Panc1 (cell line): Measurements from ENCODE around the gene NRSN1. TPM values are rescaled to one million over a fixed set of nuclear protein-coding genes. Genes with fewer than 3 reads are reported as not detected.

ENCODE experiments used
- ATAC-seq: fragments of 200-7000 bp; cut with Tn5 transposase; 2 replicates; pipeline ENCODE4 v1.9.1; 2020; ENCODE audit warnings: mild to moderate bottlenecking, moderate library complexity
- BruUV-seq: library from RNA; stranded (reverse); fragments of 400-500 nt; replicated peaks from 2 replicates; lab custom pipeline; 2021; lab: Mats Ljungman, UMichigan
- CTCF ChIA-PET: fragments of 300-600 bp; sonication (Branson Sonifier 250); formaldehyde crosslinking; loops from one replicate; lab custom pipeline; 2022; ENCODE audit warnings: antibody characterized with exemption; lab: Charles Lee
- POLR2A ChIA-PET: fragments of 300-600 bp; sonication (Branson Sonifier 250); formaldehyde crosslinking; loops from one replicate; lab custom pipeline; 2022; ENCODE audit warnings: antibody characterized with exemption; lab: Charles Lee
- DNase-seq: peaks from one replicate; pipeline ENCODE4 v3.0.0-alpha.2; 2010; ENCODE audit warnings: low read depth, low spot score
- H3K27ac ChIP-seq: 2 replicates; pipeline ENCODE4 v1.5.1; 2011; ENCODE audit warnings: mild to moderate bottlenecking, low read length, inconsistent platforms
- H3K27me3 ChIP-seq: fragments of 200-500 bp; sonication (Bioruptor generic); 2 replicates; pipeline ENCODE4 v1.6.0; 2014; ENCODE audit warnings: low read length, inconsistent platforms; ENCODE audit not compliant: control insufficient read depth, insufficient read depth
- H3K36me3 ChIP-seq: fragments of 200-500 bp; sonication (Bioruptor generic); 2 replicates; pipeline ENCODE4 v1.5.1; 2014; ENCODE audit warnings: inconsistent platforms, mild to moderate bottlenecking, low read length, moderate library complexity; ENCODE audit not compliant: control insufficient read depth, insufficient read depth
- H3K4me1 ChIP-seq: 2 replicates; pipeline ENCODE4 v1.5.1; 2011; ENCODE audit warnings: inconsistent platforms, mild to moderate bottlenecking, low read length, moderate library complexity; ENCODE audit not compliant: control insufficient read depth, insufficient read depth
- H3K4me3 ChIP-seq, 2 experiments: 2 replicates each; pipeline ENCODE4 v1.5.1; 2011 to 2012; ENCODE audit warnings: low read depth in 2 of 2, low read length in 2 of 2, mild to moderate bottlenecking in 2 of 2, inconsistent platforms in 1 of 2, moderate library complexity in 1 of 2
- H3K9me3 ChIP-seq: fragments of 200-500 bp; sonication (Bioruptor generic); 2 replicates; pipeline ENCODE4 v1.5.1; 2014; ENCODE audit warnings: low read depth, mild to moderate bottlenecking, inconsistent platforms, low read length, moderate library complexity; ENCODE audit not compliant: control insufficient read depth, insufficient read depth
- POLR2AphosphoS5 ChIP-seq: IDR thresholded peaks from 2 replicates; pipeline ENCODE4 v1.6.1; 2012; ENCODE audit warnings: mild to moderate bottlenecking, low read depth, low read length, moderate library complexity
- SIN3A ChIP-seq: IDR thresholded peaks from 2 replicates; pipeline ENCODE4 v1.6.1; 2012; ENCODE audit warnings: low read depth, mild to moderate bottlenecking, low read length, moderate library complexity, borderline replicate concordance; ENCODE audit not compliant: insufficient read depth
- TCF7L2 ChIP-seq: IDR thresholded peaks from 2 replicates; pipeline ENCODE4 v1.6.1; 2011; ENCODE audit warnings: mild to moderate bottlenecking, low read depth, low read length, inconsistent platforms
- in situ Hi-C: cut with HindIII; loops from 2 replicates; pipeline ENCODE4 v1.10.0; 2016; ENCODE audit warnings: low sequenced_read_pairs, low pct_unique_long_range_greater_than_20kb
- intact Hi-C: fragments of 100-400 bp; cut with micrococcal nuclease; formaldehyde crosslinking; loops from one replicate; pipeline ENCODE4 v1.10.0; 2022; ENCODE audit not compliant: unreplicated experiment
- total RNA-seq: library from RNA; stranded (reverse); gene quantifications from one replicate; pipeline ENCODE4 v1.2.1, GENCODE V29; 2021; ENCODE audit not compliant: unreplicated experiment
- TF ChIP-seq, protein P1 (sequence below): fragments of 450-650 bp; IDR thresholded peaks from 2 replicates; pipeline ENCODE4 v1.5.1; 2017; ENCODE audit warnings: mild to moderate bottlenecking
- TF ChIP-seq, protein P2 (sequence below), 2 experiments: IDR thresholded peaks; 2 replicates each; pipeline ENCODE4 v1.6.1; 2011 to 2012; ENCODE audit warnings: low read depth in 2 of 2, control low read depth in 1 of 2, low read length in 1 of 2, mild to moderate bottlenecking in 1 of 2, moderate library complexity in 1 of 2; ENCODE audit not compliant: insufficient read depth in 1 of 2

The NRSN1 gene
- total RNA-seq, 1 experiment from 2014 or later: not detected

GRCh38 chr6:24183584-24183983 is 57.6 kb downstream of the NRSN1 start:
- no peaks in the 10 kb centered on the region for H3K36me3 ChIP-seq
- ATAC-seq: no peak

GRCh38 chr6:24186349-24186748 is 60.3 kb downstream of the NRSN1 start:
- ATAC-seq (no peak), DNase-seq (no peak)
- BruUV-seq: no TSS peak
- Histone ChIP-seq H3K36me3 (no peaks in the 10 kb centered on the region), H3K27me3 (no peaks in the 10 kb centered on the region; the same call in 1 of the 2 replicates), H3K4me3 (no peak overlapping the region), H3K27ac (no peak overlapping the region), H3K9me3 (no peaks in the 10 kb centered on the region), H3K4me1 (no peaks in the 10 kb centered on the region)
- TF ChIP-seq POLR2AphosphoS5 (no peak), SIN3A (no peak), TCF7L2 (no peak)
- TF ChIP-seq, protein P1, sequence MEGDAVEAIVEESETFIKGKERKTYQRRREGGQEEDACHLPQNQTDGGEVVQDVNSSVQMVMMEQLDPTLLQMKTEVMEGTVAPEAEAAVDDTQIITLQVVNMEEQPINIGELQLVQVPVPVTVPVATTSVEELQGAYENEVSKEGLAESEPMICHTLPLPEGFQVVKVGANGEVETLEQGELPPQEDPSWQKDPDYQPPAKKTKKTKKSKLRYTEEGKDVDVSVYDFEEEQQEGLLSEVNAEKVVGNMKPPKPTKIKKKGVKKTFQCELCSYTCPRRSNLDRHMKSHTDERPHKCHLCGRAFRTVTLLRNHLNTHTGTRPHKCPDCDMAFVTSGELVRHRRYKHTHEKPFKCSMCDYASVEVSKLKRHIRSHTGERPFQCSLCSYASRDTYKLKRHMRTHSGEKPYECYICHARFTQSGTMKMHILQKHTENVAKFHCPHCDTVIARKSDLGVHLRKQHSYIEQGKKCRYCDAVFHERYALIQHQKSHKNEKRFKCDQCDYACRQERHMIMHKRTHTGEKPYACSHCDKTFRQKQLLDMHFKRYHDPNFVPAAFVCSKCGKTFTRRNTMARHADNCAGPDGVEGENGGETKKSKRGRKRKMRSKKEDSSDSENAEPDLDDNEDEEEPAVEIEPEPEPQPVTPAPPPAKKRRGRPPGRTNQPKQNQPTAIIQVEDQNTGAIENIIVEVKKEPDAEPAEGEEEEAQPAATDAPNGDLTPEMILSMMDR: no peak
- TF ChIP-seq, protein P2, sequence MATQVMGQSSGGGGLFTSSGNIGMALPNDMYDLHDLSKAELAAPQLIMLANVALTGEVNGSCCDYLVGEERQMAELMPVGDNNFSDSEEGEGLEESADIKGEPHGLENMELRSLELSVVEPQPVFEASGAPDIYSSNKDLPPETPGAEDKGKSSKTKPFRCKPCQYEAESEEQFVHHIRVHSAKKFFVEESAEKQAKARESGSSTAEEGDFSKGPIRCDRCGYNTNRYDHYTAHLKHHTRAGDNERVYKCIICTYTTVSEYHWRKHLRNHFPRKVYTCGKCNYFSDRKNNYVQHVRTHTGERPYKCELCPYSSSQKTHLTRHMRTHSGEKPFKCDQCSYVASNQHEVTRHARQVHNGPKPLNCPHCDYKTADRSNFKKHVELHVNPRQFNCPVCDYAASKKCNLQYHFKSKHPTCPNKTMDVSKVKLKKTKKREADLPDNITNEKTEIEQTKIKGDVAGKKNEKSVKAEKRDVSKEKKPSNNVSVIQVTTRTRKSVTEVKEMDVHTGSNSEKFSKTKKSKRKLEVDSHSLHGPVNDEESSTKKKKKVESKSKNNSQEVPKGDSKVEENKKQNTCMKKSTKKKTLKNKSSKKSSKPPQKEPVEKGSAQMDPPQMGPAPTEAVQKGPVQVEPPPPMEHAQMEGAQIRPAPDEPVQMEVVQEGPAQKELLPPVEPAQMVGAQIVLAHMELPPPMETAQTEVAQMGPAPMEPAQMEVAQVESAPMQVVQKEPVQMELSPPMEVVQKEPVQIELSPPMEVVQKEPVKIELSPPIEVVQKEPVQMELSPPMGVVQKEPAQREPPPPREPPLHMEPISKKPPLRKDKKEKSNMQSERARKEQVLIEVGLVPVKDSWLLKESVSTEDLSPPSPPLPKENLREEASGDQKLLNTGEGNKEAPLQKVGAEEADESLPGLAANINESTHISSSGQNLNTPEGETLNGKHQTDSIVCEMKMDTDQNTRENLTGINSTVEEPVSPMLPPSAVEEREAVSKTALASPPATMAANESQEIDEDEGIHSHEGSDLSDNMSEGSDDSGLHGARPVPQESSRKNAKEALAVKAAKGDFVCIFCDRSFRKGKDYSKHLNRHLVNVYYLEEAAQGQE (IDR thresholded peaks at IDR 0.05; ENCODE audit: insufficient read depth in 1 of 2, low read depth in 2 of 2, low read length in 1 of 2): no peak
- CTCF ChIA-PET: no interaction called here
- intact Hi-C loops: no loop called here
- POLR2A ChIA-PET: no interaction called here
- in situ Hi-C loops: no loop called here

More at GRCh38 chr6:24183584-24183983, 57.6 kb downstream of the NRSN1 start:
- DNase-seq: no peak
- TF ChIP-seq SIN3A (no peak), POLR2AphosphoS5 (no peak), TCF7L2 (no peak)
- TF ChIP-seq, protein P1: no peak
- TF ChIP-seq, protein P2 (IDR thresholded peaks at IDR 0.05; ENCODE audit: insufficient read depth in 1 of 2, low read depth in 2 of 2, low read length in 1 of 2): no peak
- intact Hi-C loops (no loop called here), in situ Hi-C loops (no loop called here)
- no peak overlapping the region for H3K4me3 ChIP-seq
- no peak overlapping the region for H3K27ac ChIP-seq
- H3K4me1 ChIP-seq: no peaks in the 10 kb centered on the region
- no peaks in the 10 kb centered on the region for H3K9me3 ChIP-seq
- ChIA-PET CTCF (no interaction called here), POLR2A (no interaction called here)
- no TSS peak for BruUV-seq
- H3K27me3 ChIP-seq: no peaks in the 10 kb centered on the region
